Ovary (tissue), 3 donors: Measurements from ENCODE around the gene DPYSL3.

ENCODE experiments used
- EP300 ChIP-seq: sonication (generic); formaldehyde crosslinking; IDR thresholded peaks from one replicate; pipeline ENCODE4 v1.6.1; 2017; ENCODE audit warnings: antibody characterized with exemption
- POLR2A ChIP-seq: fragments of 450-650 bp; IDR thresholded peaks from one replicate; pipeline ENCODE4 v1.6.1; 2017; ENCODE audit warnings: antibody characterized with exemption, mild to moderate bottlenecking, moderate library complexity
- TF ChIP-seq, protein P1 (sequence below), 3 donors: fragments of 450-650 bp in 2 of 3; fragments of 200-600 bp in 1 of 3; IDR thresholded peaks; one replicate each; pipeline versions ENCODE4 v1.5.1 to v1.8.0; 2016 to 2022; ENCODE audit warnings: antibody characterized with exemption in 3 of 3, mild to moderate bottlenecking in 1 of 3
- donor health status: DM: no; HTN: no; CAD: no.

DNA sequence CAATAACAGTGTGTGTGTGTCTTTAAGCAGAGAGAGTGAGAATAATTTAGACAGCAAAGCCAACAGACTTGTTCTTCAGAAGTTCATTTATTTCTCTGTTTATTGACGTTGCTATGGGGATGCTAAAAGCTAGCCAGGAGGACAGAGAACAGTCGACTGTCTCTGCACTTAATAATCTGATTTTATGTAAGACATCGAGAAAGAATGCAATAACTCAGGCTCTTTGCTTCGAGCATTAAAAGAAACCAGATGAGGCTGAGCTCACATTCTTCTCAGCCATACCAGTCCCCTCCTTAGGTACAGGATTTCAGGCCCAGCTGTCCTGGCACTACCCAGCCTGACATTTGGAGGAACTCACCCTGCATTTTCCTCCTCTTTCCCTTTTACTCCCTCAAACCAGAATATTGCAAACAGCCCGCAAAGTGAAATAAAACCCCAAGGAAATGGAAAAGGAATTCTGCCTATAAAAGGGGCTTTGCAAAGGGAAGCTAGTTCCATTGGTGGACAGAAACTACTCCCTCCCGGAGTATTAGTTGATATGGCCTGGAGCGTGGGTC lies 44.5 kb upstream of the DPYSL3 start:
- TF ChIP-seq, protein P1, sequence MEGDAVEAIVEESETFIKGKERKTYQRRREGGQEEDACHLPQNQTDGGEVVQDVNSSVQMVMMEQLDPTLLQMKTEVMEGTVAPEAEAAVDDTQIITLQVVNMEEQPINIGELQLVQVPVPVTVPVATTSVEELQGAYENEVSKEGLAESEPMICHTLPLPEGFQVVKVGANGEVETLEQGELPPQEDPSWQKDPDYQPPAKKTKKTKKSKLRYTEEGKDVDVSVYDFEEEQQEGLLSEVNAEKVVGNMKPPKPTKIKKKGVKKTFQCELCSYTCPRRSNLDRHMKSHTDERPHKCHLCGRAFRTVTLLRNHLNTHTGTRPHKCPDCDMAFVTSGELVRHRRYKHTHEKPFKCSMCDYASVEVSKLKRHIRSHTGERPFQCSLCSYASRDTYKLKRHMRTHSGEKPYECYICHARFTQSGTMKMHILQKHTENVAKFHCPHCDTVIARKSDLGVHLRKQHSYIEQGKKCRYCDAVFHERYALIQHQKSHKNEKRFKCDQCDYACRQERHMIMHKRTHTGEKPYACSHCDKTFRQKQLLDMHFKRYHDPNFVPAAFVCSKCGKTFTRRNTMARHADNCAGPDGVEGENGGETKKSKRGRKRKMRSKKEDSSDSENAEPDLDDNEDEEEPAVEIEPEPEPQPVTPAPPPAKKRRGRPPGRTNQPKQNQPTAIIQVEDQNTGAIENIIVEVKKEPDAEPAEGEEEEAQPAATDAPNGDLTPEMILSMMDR (IDR thresholded peaks at IDR 0.05) = no peak
- TF ChIP-seq POLR2A (no peak), EP300 (no peak)
